PC-3 (cell line): ENCODE measurements around the gene C5orf22. TPM values are rescaled to one million over a fixed set of nuclear protein-coding genes. Genes with fewer than 3 reads are reported as not detected.

ENCODE experiments used
- ATAC-seq: fragments of 200-7000 bp; cut with Tn5 transposase; 2 replicates; pipeline ENCODE4 v1.9.1; 2020; ENCODE audit warnings: mild to moderate bottlenecking, moderate library complexity
- BruUV-seq: library from RNA; stranded (reverse); fragments of 400-500 nt; replicated peaks from 2 replicates; lab custom pipeline; 2021; lab: Mats Ljungman, UMichigan
- CTCF ChIA-PET: fragments of 300-600 bp; sonication (Branson Sonifier 250); formaldehyde crosslinking; loops from one replicate; lab custom pipeline; 2022; ENCODE audit warnings: antibody characterized with exemption; lab: Charles Lee
- POLR2A ChIA-PET: fragments of 300-600 bp; sonication (Branson Sonifier 250); formaldehyde crosslinking; loops from one replicate; lab custom pipeline; 2022; ENCODE audit warnings: antibody characterized with exemption; ENCODE audit not compliant: unreplicated experiment; lab: Charles Lee
- DNase-seq: peaks from one replicate; pipeline ENCODE4 v3.0.0-alpha.2; 2015
- H2AFZ ChIP-seq: fragments of 300-600 bp; sonication (generic); 2 replicates; pipeline ENCODE4 v1.6.0; 2016; ENCODE audit warnings: antibody characterized with exemption, low read length
- H3F3A ChIP-seq: fragments of 300-600 bp; sonication (generic); one replicate; pipeline ENCODE4 v1.6.0; 2017; ENCODE audit warnings: antibody characterized with exemption, low read length, control low read depth, mild to moderate bottlenecking; ENCODE audit not compliant: unreplicated experiment
- H3K27ac ChIP-seq: fragments of 300-600 bp; sonication (generic); 2 replicates; pipeline ENCODE4 v1.5.1; 2016; ENCODE audit warnings: mild to moderate bottlenecking, low read length
- H3K27me3 ChIP-seq: fragments of 300-600 bp; sonication (generic); 2 replicates; pipeline ENCODE4 v1.6.1; 2016; ENCODE audit warnings: low read length, mixed read lengths
- H3K36me3 ChIP-seq: fragments of 300-600 bp; sonication (generic); 2 replicates; pipeline ENCODE4 v1.6.1; 2016; ENCODE audit warnings: low read depth, mixed run types, low read length, mixed read lengths
- H3K4me1 ChIP-seq: fragments of 300-600 bp; sonication (generic); 2 replicates; pipeline ENCODE4 v1.5.1; 2016; ENCODE audit warnings: low read length; ENCODE audit not compliant: insufficient read depth
- H3K4me2 ChIP-seq: fragments of 300-600 bp; sonication (generic); 2 replicates; pipeline ENCODE4 v1.6.0; 2016; ENCODE audit warnings: low read length
- H3K4me3 ChIP-seq: fragments of 300-600 bp; sonication (generic); 2 replicates; pipeline ENCODE4 v1.5.1; 2016; ENCODE audit warnings: mild to moderate bottlenecking, low read length, mixed read lengths
- H3K79me2 ChIP-seq: fragments of 300-600 bp; sonication (generic); 2 replicates; pipeline ENCODE4 v1.6.1; 2017; ENCODE audit warnings: low read length, mixed read lengths
- H3K9ac ChIP-seq: fragments of 300-600 bp; sonication (generic); 2 replicates; pipeline ENCODE4 v1.6.0; 2016; ENCODE audit warnings: mild to moderate bottlenecking, low read length
- H3K9me2 ChIP-seq: fragments of 300-600 bp; sonication (generic); replicated peaks from 2 replicates; pipeline ENCODE4 v1.6.1; 2016; ENCODE audit warnings: mixed run types, low read length, mixed read lengths
- H3K9me3 ChIP-seq: fragments of 300-600 bp; sonication (generic); 2 replicates; pipeline ENCODE4 v1.6.1; 2016; ENCODE audit warnings: low read length, mixed read lengths
- H4K20me1 ChIP-seq: fragments of 300-600 bp; sonication (generic); 2 replicates; pipeline ENCODE4 v1.6.1; 2016; ENCODE audit warnings: low read length, mixed read lengths
- EZH2 ChIP-seq: fragments of 300-600 bp; sonication (generic); IDR thresholded peaks from one replicate; pipeline ENCODE4 v1.6.1; 2017; ENCODE audit warnings: antibody characterized with exemption, mild to moderate bottlenecking, low read length; ENCODE audit not compliant: unreplicated experiment
- EZH2phosphoT487 ChIP-seq: fragments of 300-600 bp; sonication (generic); IDR thresholded peaks from 2 replicates; pipeline ENCODE4 v1.6.1; 2018; ENCODE audit warnings: mild to moderate bottlenecking, antibody characterized with exemption, low read length, borderline replicate concordance
- intact Hi-C: fragments of 100-400 bp; cut with micrococcal nuclease; formaldehyde crosslinking; loops from 2 replicates; pipeline ENCODE4 v1.9.0; 2023
- total RNA-seq: library from RNA; depleted of rRNA; stranded (reverse); fragments of >200 nt; gene quantifications from 2 replicates; pipeline ENCODE4 v1.2.3, GENCODE V29; 2014; rRNA removed
- TF ChIP-seq, protein P1 (sequence below): fragments of 300-600 bp; sonication (generic); conservative IDR thresholded peaks from 2 replicates; pipeline ENCODE4 v1.5.1; 2017; ENCODE audit warnings: antibody characterized with exemption, low read depth, mild to moderate bottlenecking, low read length

C5orf22 gene
- total RNA-seq, 1 experiment from 2014 or later = 15.3 TPM

DNA sequence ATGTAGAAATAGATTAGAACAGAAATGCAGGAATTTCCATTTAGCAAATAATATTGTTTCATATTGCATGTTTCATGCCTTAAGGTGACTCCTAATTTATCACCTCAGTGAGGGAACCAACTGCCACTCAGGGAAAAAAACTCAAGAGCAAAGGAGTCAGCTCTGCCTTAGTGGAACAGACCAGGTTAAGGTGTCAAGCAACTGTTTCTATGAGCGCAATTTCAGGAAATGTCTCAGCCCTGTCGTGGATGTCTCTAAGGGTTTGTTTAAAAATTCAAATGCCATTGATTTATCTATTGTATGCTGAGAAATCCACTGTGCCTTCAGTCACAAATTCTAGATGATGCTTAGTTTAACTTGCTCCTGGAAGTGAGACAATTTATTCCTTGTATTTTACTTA lies 72.1 kb downstream of the C5orf22 start:
- POLR2A ChIA-PET = no interaction called here

DNA sequence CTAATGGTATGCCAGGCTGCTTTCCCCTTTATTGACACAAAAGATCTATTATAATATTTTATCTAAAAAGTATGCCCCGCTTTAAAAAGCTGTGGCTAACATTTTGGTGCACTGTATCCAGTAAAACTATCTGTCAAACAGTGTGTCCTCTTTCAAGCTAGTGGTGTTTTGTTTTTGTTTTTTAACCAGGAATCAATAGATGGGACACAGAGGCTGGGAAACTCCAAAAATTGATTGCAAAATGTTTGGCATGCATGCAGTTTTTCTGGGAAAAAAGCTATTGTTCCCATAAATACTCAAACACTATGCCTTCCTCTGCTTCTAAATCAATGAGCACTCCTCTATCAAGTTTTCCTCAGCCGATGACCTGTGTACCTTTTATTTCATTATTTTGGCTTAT lies 72.5 kb downstream of the C5orf22 start:
- BruUV-seq = no TSS peak
- Histone ChIP-seq H3K4me1 (no peaks in the 10 kb centered on the region), H3K79me2 (no peaks in the 10 kb centered on the region), H3F3A (no peaks in the 10 kb centered on the region), H3K36me3 (no peaks in the 10 kb centered on the region), H3K27ac (no peak overlapping the region), H3K9me3 (no peaks in the 10 kb centered on the region), H3K9me2 (no peaks in the 10 kb centered on the region), H3K4me2 (no peak overlapping the region), H4K20me1 (no peaks in the 10 kb centered on the region), H3K4me3 (no peak overlapping the region), H3K27me3 (peaks cover 66% of the 10 kb centered on the region), H3K9ac (no peak overlapping the region), H2AFZ (no peak overlapping the region)
- no peak for TF ChIP-seq EZH2phosphoT487
- TF ChIP-seq EZH2 = no peak
- TF ChIP-seq, protein P1, sequence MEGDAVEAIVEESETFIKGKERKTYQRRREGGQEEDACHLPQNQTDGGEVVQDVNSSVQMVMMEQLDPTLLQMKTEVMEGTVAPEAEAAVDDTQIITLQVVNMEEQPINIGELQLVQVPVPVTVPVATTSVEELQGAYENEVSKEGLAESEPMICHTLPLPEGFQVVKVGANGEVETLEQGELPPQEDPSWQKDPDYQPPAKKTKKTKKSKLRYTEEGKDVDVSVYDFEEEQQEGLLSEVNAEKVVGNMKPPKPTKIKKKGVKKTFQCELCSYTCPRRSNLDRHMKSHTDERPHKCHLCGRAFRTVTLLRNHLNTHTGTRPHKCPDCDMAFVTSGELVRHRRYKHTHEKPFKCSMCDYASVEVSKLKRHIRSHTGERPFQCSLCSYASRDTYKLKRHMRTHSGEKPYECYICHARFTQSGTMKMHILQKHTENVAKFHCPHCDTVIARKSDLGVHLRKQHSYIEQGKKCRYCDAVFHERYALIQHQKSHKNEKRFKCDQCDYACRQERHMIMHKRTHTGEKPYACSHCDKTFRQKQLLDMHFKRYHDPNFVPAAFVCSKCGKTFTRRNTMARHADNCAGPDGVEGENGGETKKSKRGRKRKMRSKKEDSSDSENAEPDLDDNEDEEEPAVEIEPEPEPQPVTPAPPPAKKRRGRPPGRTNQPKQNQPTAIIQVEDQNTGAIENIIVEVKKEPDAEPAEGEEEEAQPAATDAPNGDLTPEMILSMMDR = no peak
- CTCF ChIA-PET = interaction anchor here (0.6 kb wide), 1 partner anchor 182 kb away, joined by 3 read pairs; no protein-coding TSS in a partner anchor
- intact Hi-C loops = no loop called here
- DNase-seq (no peak), ATAC-seq (no peak)
- POLR2A ChIA-PET = no interaction called here

More for the DNA sequence above, 72.1 kb downstream of the C5orf22 start:
- TF ChIP-seq, protein P1 = no peak
- TF ChIP-seq EZH2phosphoT487 = no peak
- TF ChIP-seq EZH2 = no peak
- CTCF ChIA-PET = no interaction called here
- ATAC-seq (no peak), DNase-seq (no peak)
- Histone ChIP-seq H3K36me3 (no peaks in the 10 kb centered on the region), H3K4me3 (no peak overlapping the region), H3K9me2 (no peaks in the 10 kb centered on the region), H3K79me2 (no peaks in the 10 kb centered on the region), H3K9me3 (no peaks in the 10 kb centered on the region), H4K20me1 (no peaks in the 10 kb centered on the region), H3K27ac (no peak overlapping the region), H3K4me1 (no peaks in the 10 kb centered on the region), H2AFZ (no peak overlapping the region), H3K27me3 (peaks cover 67% of the 10 kb centered on the region), H3K4me2 (no peak overlapping the region), H3K9ac (no peak overlapping the region), H3F3A (no peaks in the 10 kb centered on the region)
- intact Hi-C loops = no loop called here
- no TSS peak for BruUV-seq

Other genes with a start within 250 kb of the C5orf22 start
- 60.7 and 84.1 TPM in 2 replicates for gene DROSHA, start 208 bp upstream of the C5orf22 start, total RNA-seq
- 2.0 and 2.9 TPM in 2 replicates for gene PDZD2, start 106.8 kb downstream of the C5orf22 start, total RNA-seq